OCI-LY3 (cell line): ENCODE measurements around the gene MYO7A.

Experiments
- H2AFZ ChIP-seq: fragments of 200-600, 300-600 bp; shearing (Covaris generic); 2 replicates; pipeline ENCODE4 v1.6.0; 2014; ENCODE audit warnings: antibody characterized with exemption, low read depth, low read length
- H3K27ac ChIP-seq: fragments of 200-600, 300-600 bp; sonication (generic); 2 replicates; pipeline ENCODE4 v1.5.1; 2014; ENCODE audit warnings: mild to moderate bottlenecking, low read length, moderate library complexity, mixed read lengths
- H3K27me3 ChIP-seq: fragments of 200-600, 300-600 bp; sonication (generic); 2 replicates; pipeline ENCODE4 v1.6.1; 2014; ENCODE audit warnings: low read depth, low read length, mixed read lengths
- H3K36me3 ChIP-seq: fragments of 200-600, 300-600 bp; sonication (generic); replicated peaks from 2 replicates; pipeline ENCODE3; 2014; ENCODE audit warnings: low read depth, low read length, mixed read lengths
- H3K4me1 ChIP-seq: fragments of 300-600, 200-600 bp; sonication (generic); 2 replicates; pipeline ENCODE4 v1.6.1; 2014; ENCODE audit warnings: low read length, mixed read lengths
- H3K4me2 ChIP-seq: fragments of 200-600, 300-600 bp; sonication (generic); 2 replicates; pipeline ENCODE4 v1.6.1; 2014; ENCODE audit warnings: low read length, mixed read lengths
- H3K4me3 ChIP-seq: fragments of 300-600, 200-600 bp; sonication (generic); 2 replicates; pipeline ENCODE4 v1.5.1; 2014; ENCODE audit warnings: antibody characterized with exemption, mild to moderate bottlenecking, low read length, moderate library complexity
- H3K79me2 ChIP-seq: fragments of 300-600, 200-600 bp; shearing (Covaris generic); 2 replicates; pipeline ENCODE4 v1.6.1; 2014; ENCODE audit warnings: mild to moderate bottlenecking, low read length, mixed read lengths
- H3K9ac ChIP-seq: fragments of 300-600, 200-600 bp; shearing (Covaris generic); 2 replicates; pipeline ENCODE4 v1.6.0; 2014; ENCODE audit warnings: mild to moderate bottlenecking, low read length, moderate library complexity
- H3K9me3 ChIP-seq: fragments of 200-600, 300-600 bp; shearing (Covaris generic); 2 replicates; pipeline ENCODE4 v1.6.1; 2014; ENCODE audit warnings: low read length, mixed read lengths; ENCODE audit not compliant: insufficient read depth
- H4K20me1 ChIP-seq: fragments of 200-600, 300-600 bp; sonication (generic); 2 replicates; pipeline ENCODE4 v1.6.1; 2016; ENCODE audit warnings: low read length, mixed read lengths; ENCODE audit not compliant: insufficient read depth
- EZH2phosphoT487 ChIP-seq: fragments of 200-600 bp; shearing (Covaris generic); IDR thresholded peaks from 2 replicates; pipeline ENCODE4 v1.6.1; 2018; ENCODE audit warnings: antibody characterized with exemption, mixed run types, low read depth
- TF ChIP-seq, protein P1 (sequence below): fragments of 200-600, 300-600 bp; sonication (generic); IDR thresholded peaks from 2 replicates; pipeline ENCODE4 v1.5.1; 2014; ENCODE audit warnings: antibody characterized with exemption, low read length, low read depth

Gene MYO7A

GRCh38 chr11:77115956-77116355 lies 12.1 kb upstream of the MYO7A start:
- Histone ChIP-seq H3K4me3 (no peak overlapping the region), H3K4me2 (no peak overlapping the region), H3K9me3 (no peaks in the 10 kb centered on the region), H3K4me1 (no peaks in the 10 kb centered on the region), H2AFZ (no peak overlapping the region), H3K9ac (no peak overlapping the region), H3K79me2 (no peaks in the 10 kb centered on the region), H4K20me1 (no peaks in the 10 kb centered on the region), H3K36me3 (no peaks in the 10 kb centered on the region), H3K27ac (no peak overlapping the region), H3K27me3 (no peaks in the 10 kb centered on the region)
- TF ChIP-seq, protein P1, sequence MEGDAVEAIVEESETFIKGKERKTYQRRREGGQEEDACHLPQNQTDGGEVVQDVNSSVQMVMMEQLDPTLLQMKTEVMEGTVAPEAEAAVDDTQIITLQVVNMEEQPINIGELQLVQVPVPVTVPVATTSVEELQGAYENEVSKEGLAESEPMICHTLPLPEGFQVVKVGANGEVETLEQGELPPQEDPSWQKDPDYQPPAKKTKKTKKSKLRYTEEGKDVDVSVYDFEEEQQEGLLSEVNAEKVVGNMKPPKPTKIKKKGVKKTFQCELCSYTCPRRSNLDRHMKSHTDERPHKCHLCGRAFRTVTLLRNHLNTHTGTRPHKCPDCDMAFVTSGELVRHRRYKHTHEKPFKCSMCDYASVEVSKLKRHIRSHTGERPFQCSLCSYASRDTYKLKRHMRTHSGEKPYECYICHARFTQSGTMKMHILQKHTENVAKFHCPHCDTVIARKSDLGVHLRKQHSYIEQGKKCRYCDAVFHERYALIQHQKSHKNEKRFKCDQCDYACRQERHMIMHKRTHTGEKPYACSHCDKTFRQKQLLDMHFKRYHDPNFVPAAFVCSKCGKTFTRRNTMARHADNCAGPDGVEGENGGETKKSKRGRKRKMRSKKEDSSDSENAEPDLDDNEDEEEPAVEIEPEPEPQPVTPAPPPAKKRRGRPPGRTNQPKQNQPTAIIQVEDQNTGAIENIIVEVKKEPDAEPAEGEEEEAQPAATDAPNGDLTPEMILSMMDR = no peak
- TF ChIP-seq EZH2phosphoT487 = no peak

DNA sequence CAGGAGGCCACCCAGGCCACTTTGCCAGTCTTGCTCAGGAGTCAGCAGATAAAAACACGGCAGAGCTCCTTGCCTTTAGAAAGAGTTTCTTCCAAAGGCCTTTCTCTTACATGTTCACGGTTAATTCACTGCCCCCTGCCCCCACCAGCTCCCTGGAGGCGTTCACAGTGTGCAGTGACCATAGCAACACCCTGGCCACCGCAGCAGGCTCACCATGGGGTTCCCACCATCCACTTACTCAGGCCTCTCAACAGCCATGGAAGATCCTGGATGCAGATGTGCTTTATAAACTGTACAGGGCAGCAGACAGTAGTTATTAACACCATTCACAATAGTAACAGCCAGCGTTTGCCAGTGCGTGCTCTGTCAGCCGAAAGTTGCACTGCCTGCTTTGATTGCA lies 10.6 kb upstream of the MYO7A start:
- H3K27ac ChIP-seq = no peak overlapping the region
- no peak overlapping the region for H3K9ac ChIP-seq
- no peak overlapping the region for H3K4me2 ChIP-seq
- no peaks in the 10 kb centered on the region for H3K27me3 ChIP-seq
- H3K79me2 ChIP-seq = no peaks in the 10 kb centered on the region
- no peak overlapping the region for H3K4me3 ChIP-seq
- no peaks in the 10 kb centered on the region for H3K4me1 ChIP-seq
- H4K20me1 ChIP-seq = no peaks in the 10 kb centered on the region
- no peaks in the 10 kb centered on the region for H3K36me3 ChIP-seq
- TF ChIP-seq EZH2phosphoT487 = no peak
- TF ChIP-seq, protein P1 = no peak
- no peaks in the 10 kb centered on the region for H3K9me3 ChIP-seq
- no peak overlapping the region for H2AFZ ChIP-seq

- Histone ChIP-seq H3K36me3 (no peaks in the 10 kb centered on the region), H3K9me3 (no peaks in the 10 kb centered on the region), H3K27me3 (no peaks in the 10 kb centered on the region), H2AFZ (no peak overlapping the region), H3K4me2 (no peak overlapping the region), H3K27ac (no peak overlapping the region), H3K9ac (no peak overlapping the region), H3K4me1 (no peaks in the 10 kb centered on the region), H3K4me3 (no peak overlapping the region), H4K20me1 (no peaks in the 10 kb centered on the region), H3K79me2 (no peaks in the 10 kb centered on the region)
- TF ChIP-seq, protein P1 = no peak
- TF ChIP-seq EZH2phosphoT487 = no peak
Measured at GRCh38 chr11:77118086-77118485, 10.0 kb upstream of the MYO7A start.

DNA sequence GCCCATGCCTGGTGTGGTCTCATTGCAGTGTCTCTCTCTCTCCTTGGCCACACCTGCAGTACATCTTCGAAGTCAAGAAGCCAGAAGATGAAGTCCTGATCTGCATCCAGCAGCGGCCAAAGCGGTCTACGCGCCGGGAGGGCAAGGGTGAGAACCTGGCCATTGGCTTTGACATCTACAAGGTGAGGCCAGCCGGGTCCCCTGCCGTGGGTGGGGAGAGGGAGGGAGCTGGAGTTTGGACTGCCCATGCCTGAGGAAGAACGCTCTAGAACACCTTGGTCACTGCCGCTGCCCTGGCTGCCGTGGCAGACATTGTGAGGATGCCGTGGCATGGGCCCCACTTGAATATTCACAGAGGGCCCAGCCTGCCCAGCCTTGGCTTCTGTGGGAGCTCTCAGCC lies 9.1 kb upstream of the MYO7A start:
- H3K36me3 ChIP-seq = no peaks in the 10 kb centered on the region
- H3K4me1 ChIP-seq = no peaks in the 10 kb centered on the region
- H3K9me3 ChIP-seq = no peaks in the 10 kb centered on the region
- no peaks in the 10 kb centered on the region for H3K79me2 ChIP-seq
- H3K27ac ChIP-seq = no peak overlapping the region
- no peak overlapping the region for H2AFZ ChIP-seq
- no peaks in the 10 kb centered on the region for H3K27me3 ChIP-seq
- H3K4me2 ChIP-seq = no peak overlapping the region
- no peak overlapping the region for H3K4me3 ChIP-seq
- H3K9ac ChIP-seq = no peak overlapping the region
- TF ChIP-seq, protein P1 = no peak
- no peak for TF ChIP-seq EZH2phosphoT487
- H4K20me1 ChIP-seq = no peaks in the 10 kb centered on the region
